ENCODE data around the gene MYBPC1.

- TF ChIP-seq REST (IDR thresholded peaks at IDR 0.05; ENCODE audit: low read depth, low read length) (no peak), GABPA (IDR thresholded peaks at IDR 0.05; ENCODE audit: low read depth) (no peak), RAD21 (IDR thresholded peaks at IDR 0.05; ENCODE audit: low read length) (no peak), TAF1 (IDR thresholded peaks at IDR 0.05; ENCODE audit: borderline replicate concordance, low read depth, low read length) (no peak), SIN3A (IDR thresholded peaks at IDR 0.05; ENCODE audit: borderline replicate concordance, low read depth, low read length) (no peak), MXI1 (IDR thresholded peaks at IDR 0.05; ENCODE audit: low read depth, low read length) (no peak), EP300 (IDR thresholded peaks at IDR 0.05; ENCODE audit: borderline replicate concordance in 1 of 2, low read depth in 1 of 2, low read length in 1 of 2) (no peak), FOXM1 (IDR thresholded peaks at IDR 0.05; ENCODE audit: low read depth) (no peak), POLR2AphosphoS5 (IDR thresholded peaks at IDR 0.05; ENCODE audit: low read depth, low read length) (no peak), YY1 (IDR thresholded peaks at IDR 0.05; ENCODE audit: low read depth) (no peak)
- TF ChIP-seq, protein P1, sequence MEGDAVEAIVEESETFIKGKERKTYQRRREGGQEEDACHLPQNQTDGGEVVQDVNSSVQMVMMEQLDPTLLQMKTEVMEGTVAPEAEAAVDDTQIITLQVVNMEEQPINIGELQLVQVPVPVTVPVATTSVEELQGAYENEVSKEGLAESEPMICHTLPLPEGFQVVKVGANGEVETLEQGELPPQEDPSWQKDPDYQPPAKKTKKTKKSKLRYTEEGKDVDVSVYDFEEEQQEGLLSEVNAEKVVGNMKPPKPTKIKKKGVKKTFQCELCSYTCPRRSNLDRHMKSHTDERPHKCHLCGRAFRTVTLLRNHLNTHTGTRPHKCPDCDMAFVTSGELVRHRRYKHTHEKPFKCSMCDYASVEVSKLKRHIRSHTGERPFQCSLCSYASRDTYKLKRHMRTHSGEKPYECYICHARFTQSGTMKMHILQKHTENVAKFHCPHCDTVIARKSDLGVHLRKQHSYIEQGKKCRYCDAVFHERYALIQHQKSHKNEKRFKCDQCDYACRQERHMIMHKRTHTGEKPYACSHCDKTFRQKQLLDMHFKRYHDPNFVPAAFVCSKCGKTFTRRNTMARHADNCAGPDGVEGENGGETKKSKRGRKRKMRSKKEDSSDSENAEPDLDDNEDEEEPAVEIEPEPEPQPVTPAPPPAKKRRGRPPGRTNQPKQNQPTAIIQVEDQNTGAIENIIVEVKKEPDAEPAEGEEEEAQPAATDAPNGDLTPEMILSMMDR (IDR thresholded peaks at IDR 0.05): no peak
- TF ChIP-seq, protein P2, sequence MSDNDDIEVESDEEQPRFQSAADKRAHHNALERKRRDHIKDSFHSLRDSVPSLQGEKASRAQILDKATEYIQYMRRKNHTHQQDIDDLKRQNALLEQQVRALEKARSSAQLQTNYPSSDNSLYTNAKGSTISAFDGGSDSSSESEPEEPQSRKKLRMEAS (IDR thresholded peaks at IDR 0.05; ENCODE audit: low read depth): no peak
- TF ChIP-seq, protein P3, sequence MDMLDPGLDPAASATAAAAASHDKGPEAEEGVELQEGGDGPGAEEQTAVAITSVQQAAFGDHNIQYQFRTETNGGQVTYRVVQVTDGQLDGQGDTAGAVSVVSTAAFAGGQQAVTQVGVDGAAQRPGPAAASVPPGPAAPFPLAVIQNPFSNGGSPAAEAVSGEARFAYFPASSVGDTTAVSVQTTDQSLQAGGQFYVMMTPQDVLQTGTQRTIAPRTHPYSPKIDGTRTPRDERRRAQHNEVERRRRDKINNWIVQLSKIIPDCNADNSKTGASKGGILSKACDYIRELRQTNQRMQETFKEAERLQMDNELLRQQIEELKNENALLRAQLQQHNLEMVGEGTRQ (IDR thresholded peaks at IDR 0.05; ENCODE audit: borderline replicate concordance, low read depth, low read length): no peak
These were observed 59.7 kb downstream of the MYBPC1 start for GRCh38 chr12:101654442-101654841.

Measured in SK-N-SH (cell line).